ENCODE results near the gene FERMT1.

DNA sequence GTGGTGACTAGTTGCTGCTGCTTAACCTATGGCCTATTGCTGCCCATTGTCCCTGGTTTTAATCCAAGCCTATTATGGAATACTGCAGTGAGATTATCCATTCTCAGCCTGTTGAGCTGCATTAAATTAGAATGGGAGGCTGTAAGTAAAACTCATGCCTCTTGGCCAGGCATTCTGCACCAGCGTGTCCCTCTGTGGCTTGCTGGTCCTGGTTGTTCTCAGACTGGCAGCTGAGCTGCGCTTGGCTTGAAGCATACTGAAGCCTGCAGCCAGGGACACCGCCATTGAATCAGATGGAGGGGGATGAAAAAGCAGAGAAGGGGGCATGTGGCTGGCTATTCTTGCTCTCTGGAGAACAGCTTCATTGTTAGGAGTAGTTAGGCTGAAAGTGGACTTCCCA, 84.6 kb downstream of the FERMT1 start:
- TF ChIP-seq SUZ12 (IDR thresholded peaks at IDR 0.05; ENCODE audit: extremely low read depth, insufficient read depth, insufficient read length): no peak
- TF ChIP-seq ZNF274 (IDR thresholded peaks at IDR 0.05; ENCODE audit: low read depth, low read length): no peak
